Measurements from ENCODE around the gene ARMC8. TPM values are rescaled to one million over a fixed set of nuclear protein-coding genes. Genes with fewer than 3 reads are reported as not detected.

ARMC8 gene
- total and polyA plus RNA-seq, 10 donors = 13.7 to 95.0 (median 62.2) TPM

GRCh38 chr3:138242466-138242865 lies 55.4 kb downstream of the ARMC8 start:
- Histone ChIP-seq H3K27me3 (replicated peaks in 1 of 7) (no peaks in the 10 kb centered on the region), H3K4me1 (no peaks in the 10 kb centered on the region), H3K4me3 (no peak overlapping the region), H3K9me3 (no peaks in the 10 kb centered on the region), H3K27ac (no peak overlapping the region), H3K36me3 (peaks cover 0 to 100% (median 67%) of the 10 kb centered on the region in 6 donors)
- intact Hi-C loops (cut with DNase I; ENCODE audit: low total_unique reads) = no loop called here
- TF ChIP-seq POLR2A (IDR thresholded peaks at IDR 0.05) = no peak
- TF ChIP-seq, protein P1, sequence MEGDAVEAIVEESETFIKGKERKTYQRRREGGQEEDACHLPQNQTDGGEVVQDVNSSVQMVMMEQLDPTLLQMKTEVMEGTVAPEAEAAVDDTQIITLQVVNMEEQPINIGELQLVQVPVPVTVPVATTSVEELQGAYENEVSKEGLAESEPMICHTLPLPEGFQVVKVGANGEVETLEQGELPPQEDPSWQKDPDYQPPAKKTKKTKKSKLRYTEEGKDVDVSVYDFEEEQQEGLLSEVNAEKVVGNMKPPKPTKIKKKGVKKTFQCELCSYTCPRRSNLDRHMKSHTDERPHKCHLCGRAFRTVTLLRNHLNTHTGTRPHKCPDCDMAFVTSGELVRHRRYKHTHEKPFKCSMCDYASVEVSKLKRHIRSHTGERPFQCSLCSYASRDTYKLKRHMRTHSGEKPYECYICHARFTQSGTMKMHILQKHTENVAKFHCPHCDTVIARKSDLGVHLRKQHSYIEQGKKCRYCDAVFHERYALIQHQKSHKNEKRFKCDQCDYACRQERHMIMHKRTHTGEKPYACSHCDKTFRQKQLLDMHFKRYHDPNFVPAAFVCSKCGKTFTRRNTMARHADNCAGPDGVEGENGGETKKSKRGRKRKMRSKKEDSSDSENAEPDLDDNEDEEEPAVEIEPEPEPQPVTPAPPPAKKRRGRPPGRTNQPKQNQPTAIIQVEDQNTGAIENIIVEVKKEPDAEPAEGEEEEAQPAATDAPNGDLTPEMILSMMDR (IDR thresholded peaks at IDR 0.05 in 8 of 11, conservative IDR thresholded peaks at IDR 0.05 in 3 of 11) = no peak
- 98 to 100% (median 100%) methylated on average over 1 of the region's 1 CpG for WGBS, 5 donors
- no peak for DNase-seq

DNA sequence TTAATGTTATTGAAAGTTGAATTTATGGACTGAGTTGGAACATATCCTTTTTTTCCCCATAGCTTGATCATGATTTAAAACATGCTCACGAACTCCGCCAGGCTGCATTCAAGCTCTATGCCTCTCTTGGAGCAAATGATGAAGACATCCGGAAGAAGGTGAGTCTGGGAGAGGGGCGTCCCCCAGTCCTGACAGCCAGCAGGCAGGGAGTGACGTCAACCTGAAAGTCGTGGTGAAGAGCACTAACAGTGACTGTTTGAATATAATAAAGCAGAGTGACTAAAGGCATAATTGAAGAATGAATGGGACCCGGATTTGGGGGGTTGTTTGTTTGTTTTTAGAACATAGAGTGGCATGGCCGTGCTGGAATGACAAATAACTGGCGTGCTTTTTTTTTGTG lies 57.9 kb downstream of the ARMC8 start:
- intact Hi-C loops (cut with DNase I; ENCODE audit: low total_unique reads) = no loop called here
- no peaks in the 10 kb centered on the region for H3K9me3 ChIP-seq
- H3K36me3 ChIP-seq = peaks cover 0 to 99% (median 54%) of the 10 kb centered on the region in 6 donors
- no peak for DNase-seq
- no peak for TF ChIP-seq POLR2AphosphoS5 (IDR thresholded peaks at IDR 0.05)
- TF ChIP-seq, protein P1 (IDR thresholded peaks at IDR 0.05 in 8 of 11, conservative IDR thresholded peaks at IDR 0.05 in 3 of 11) = no peak
- TF ChIP-seq POLR2A (IDR thresholded peaks at IDR 0.05) = no peak
- no peak overlapping the region for H3K4me3 ChIP-seq
- H3K4me1 ChIP-seq = no peaks in the 10 kb centered on the region
- no peak overlapping the region for H3K27ac ChIP-seq
- no peaks in the 10 kb centered on the region for H3K27me3 ChIP-seq (replicated peaks in 1 of 7)
- WGBS, 5 donors = 91 to 96% (median 93%) methylated on average over 9 of the region's 9 CpGs

DNA sequence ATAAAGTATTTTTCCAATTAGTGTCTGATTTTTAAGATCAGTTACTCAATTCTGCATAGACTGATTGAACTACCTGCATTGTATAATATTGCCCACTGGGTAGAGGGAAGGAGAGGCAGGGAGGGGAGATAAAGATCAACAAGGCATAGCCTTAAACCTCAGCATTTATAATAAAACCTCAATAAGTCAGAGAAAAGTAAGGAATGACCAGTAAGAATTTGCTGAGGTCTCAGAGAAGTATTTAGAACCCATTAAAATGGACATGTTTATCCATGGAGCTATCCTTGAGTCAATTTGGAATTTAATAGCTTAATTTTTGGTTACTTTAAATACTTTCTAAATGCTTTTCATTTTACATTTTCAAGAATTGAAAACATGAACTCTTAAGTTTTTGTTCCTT lies 62.5 kb downstream of the ARMC8 start:
- Histone ChIP-seq H3K4me3 (no peak overlapping the region), H3K27me3 (replicated peaks in 1 of 7) (no peaks in the 10 kb centered on the region), H3K36me3 (peaks cover 0 to 76% (median 26%) of the 10 kb centered on the region in 6 donors), H3K9me3 (no peaks in the 10 kb centered on the region), H3K4me1 (no peaks in the 10 kb centered on the region), H3K27ac (no peak overlapping the region)
- TF ChIP-seq POLR2A (IDR thresholded peaks at IDR 0.05) = no peak
- TF ChIP-seq, protein P1 (IDR thresholded peaks at IDR 0.05 in 8 of 11, conservative IDR thresholded peaks at IDR 0.05 in 3 of 11) = no peak
- no peak for TF ChIP-seq POLR2AphosphoS5 (IDR thresholded peaks at IDR 0.05)
- DNase-seq = no peak
- intact Hi-C loops (cut with DNase I; ENCODE audit: low total_unique reads) = no loop called here

- no peaks in the 10 kb centered on the region for H3K4me1 ChIP-seq
- no peak for DNase-seq
- 89 to 100% (median 98%) methylated on average over 1 of the region's 1 CpG for WGBS, 5 donors
- H3K27me3 ChIP-seq (replicated peaks in 1 of 7) = no peaks in the 10 kb centered on the region
- intact Hi-C loops (cut with DNase I; ENCODE audit: low total_unique reads) = no loop called here
- TF ChIP-seq, protein P1 (IDR thresholded peaks at IDR 0.05 in 8 of 11, conservative IDR thresholded peaks at IDR 0.05 in 3 of 11) = no peak
- TF ChIP-seq POLR2AphosphoS5 (IDR thresholded peaks at IDR 0.05) = no peak
- no peak overlapping the region for H3K4me3 ChIP-seq
- no peak overlapping the region for H3K27ac ChIP-seq
- no peaks in the 10 kb centered on the region for H3K9me3 ChIP-seq
- peaks cover 0 to 63% (median 4%) of the 10 kb centered on the region in 6 donors for H3K36me3 ChIP-seq
Observed at GRCh38 chr3:138253609-138254008, 66.5 kb downstream of the ARMC8 start.

All from spleen (tissue), 11 donors.